BLaER1 treated with 17β-estradiol and CSF1 and Interleukin-3, amounts not matched to agents 10 nM and 100 nM (cell line): ENCODE measurements around the gene AP3D1.
A peak's percentile ranks its signal among the peaks of the same experiment; 100 is the strongest.
"Not testable (repeated sequence)": the region's sequence is repeated elsewhere in the genome, so short reads cannot be mapped to it uniquely, and the experiment has no call there.

Source experiments
- H3K27ac ChIP-seq, 11 experiments: shearing (Covaris generic); formaldehyde crosslinking; 2 replicates each; pipeline ENCODE4 v1.8.1; 2022
- H3K27me3 ChIP-seq, 11 experiments: shearing (Covaris generic); formaldehyde crosslinking; 2 replicates each; pipeline ENCODE4 v1.8.1; 2022
- H3K36me3 ChIP-seq, 11 experiments: shearing (Covaris generic); formaldehyde crosslinking; 2 replicates each; pipeline ENCODE4 v1.8.1; 2022
- H3K4me1 ChIP-seq, 10 experiments: shearing (Covaris generic); formaldehyde crosslinking; 2 replicates each; pipeline ENCODE4 v1.8.1; 2022
- H3K4me2 ChIP-seq, 11 experiments: shearing (Covaris generic); formaldehyde crosslinking; 2 replicates each; pipeline ENCODE4 v1.8.1; 2022
- H3K4me3 ChIP-seq, 10 experiments: shearing (Covaris generic); formaldehyde crosslinking; 2 replicates each; pipeline ENCODE4 v1.8.1; 2022
- H3K9ac ChIP-seq, 11 experiments: shearing (Covaris generic); formaldehyde crosslinking; 2 replicates each; pipeline ENCODE4 v1.8.1; 2022
- H3K9me3 ChIP-seq, 11 experiments: shearing (Covaris generic); formaldehyde crosslinking; replicated peaks in 1 of 11; 2 replicates each; pipeline ENCODE4 v1.8.1; 2022
- H4K20me1 ChIP-seq, 11 experiments: shearing (Covaris generic); formaldehyde crosslinking; 2 replicates each; pipeline ENCODE4 v1.8.1; 2022
- Cebpa-rat ChIP-seq, 11 experiments: shearing (Covaris generic); IDR thresholded peaks; 2 replicates each; pipeline ENCODE4 v1.8.1; 2022

AP3D1 gene

GRCh38 chr19:2086695-2087620, 64.4 kb downstream of the AP3D1 start:
- H3K27me3 ChIP-seq, H3K9me3 ChIP-seq: not testable (repeated sequence)
- Histone ChIP-seq H4K20me1 (peaks cover 0 to 27% (median 8%) of the 10 kb centered on the region in 11 experiments; a peak in 13 of 22 replicates), H3K27ac (peak overlapping the region; percentile 67 to 99 (median 94); a peak in 21 of 22 replicates), H3K4me2 (peak overlapping the region; percentile 91 to 100 (median 99)), H3K4me1 (peaks cover 77 to 98% (median 93%) of the 10 kb centered on the region in 10 experiments), H3K4me3 (peak overlapping the region in 7 of 10 experiments; percentile 1 to 88 (median 40); a peak in 10 of 20 replicates), H3K36me3 (peaks cover 0 to 50% (median 9%) of the 10 kb centered on the region in 11 experiments; a peak in 14 of 22 replicates), H3K9ac (peak overlapping the region; percentile 80 to 97 (median 93); a peak in 21 of 22 replicates)
- TF ChIP-seq Cebpa-rat (IDR thresholded peaks at IDR 0.05) = peak in 7 of 11 experiments; percentile 8 to 87 (median 62); a peak in 12 of 22 replicates

DNA sequence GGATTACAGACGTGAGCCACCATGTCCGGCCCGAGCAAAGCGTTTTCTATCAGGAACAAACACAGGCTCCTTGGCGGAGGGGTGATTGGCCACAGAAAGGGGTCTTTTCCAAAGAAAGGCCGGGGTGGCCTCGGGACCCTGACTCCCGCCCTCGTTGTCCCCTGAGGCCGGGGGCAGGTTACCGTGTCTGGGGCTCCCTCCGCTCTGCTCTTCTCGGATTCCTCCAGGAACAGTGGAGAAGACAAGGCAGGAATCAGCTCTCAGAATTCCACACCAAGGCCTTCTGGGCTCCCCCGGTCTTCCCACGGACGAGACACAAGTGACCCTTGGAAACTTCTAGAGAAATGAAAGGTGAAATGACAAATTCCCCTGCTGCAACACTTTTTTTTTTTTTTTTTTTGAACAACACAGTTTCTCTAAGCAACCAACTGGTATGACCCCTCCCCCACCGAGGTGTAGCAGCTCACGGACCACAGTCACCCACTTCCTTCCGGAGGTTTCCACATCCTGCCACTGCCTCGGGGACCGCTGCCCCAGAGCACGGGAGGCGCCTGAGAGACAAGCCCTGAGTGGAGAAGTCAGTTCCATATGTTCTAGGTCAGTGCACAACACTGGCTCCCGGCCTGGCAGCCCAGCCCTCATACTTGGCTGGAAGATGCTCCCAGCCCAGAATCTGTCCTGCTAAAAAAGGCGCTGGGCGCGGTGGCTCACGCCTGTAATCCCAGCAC, 66.2 kb downstream of the AP3D1 start:
- Histone ChIP-seq H3K4me2 (peak overlapping the region; percentile 91 to 100 (median 99)), H3K27ac (peak overlapping the region; percentile 85 to 99 (median 94)), H3K36me3 (peaks cover 6 to 59% (median 19%) of the 10 kb centered on the region in 11 experiments; a peak in 20 of 22 replicates), H3K4me3 (peak overlapping the region; percentile 48 to 91 (median 68)), H3K27me3 (no peaks in the 10 kb centered on the region), H3K9me3 (no peaks in the 10 kb centered on the region), H3K9ac (peak overlapping the region; percentile 80 to 97 (median 93)), H4K20me1 (peaks cover 0 to 33% (median 19%) of the 10 kb centered on the region in 11 experiments; a peak in 15 of 22 replicates), H3K4me1 (peaks cover 77 to 98% (median 95%) of the 10 kb centered on the region in 10 experiments)
- peak in 8 of 11 experiments; percentile 33 to 77 (median 56); a peak in 12 of 22 replicates for TF ChIP-seq Cebpa-rat (IDR thresholded peaks at IDR 0.05)

- Histone ChIP-seq H3K4me1 (peaks cover 77 to 99% (median 96%) of the 10 kb centered on the region in 10 experiments), H3K27me3 (no peaks in the 10 kb centered on the region), H3K9ac (peak overlapping the region; percentile 80 to 97 (median 93)), H3K4me2 (peak overlapping the region; percentile 91 to 100 (median 99)), H3K36me3 (peaks cover 12 to 67% (median 37%) of the 10 kb centered on the region in 11 experiments; a peak in 21 of 22 replicates), H4K20me1 (peaks cover 0 to 51% (median 34%) of the 10 kb centered on the region in 11 experiments; a peak in 16 of 22 replicates), H3K4me3 (peak overlapping the region; percentile 14 to 91 (median 68)), H3K27ac (peak overlapping the region; percentile 85 to 99 (median 94)), H3K9me3 (no peaks in the 10 kb centered on the region)
- no peak for TF ChIP-seq Cebpa-rat (IDR thresholded peaks at IDR 0.05)
Measured at GRCh38 chr19:2083174-2083854, 68.1 kb downstream of the AP3D1 start.

DNA sequence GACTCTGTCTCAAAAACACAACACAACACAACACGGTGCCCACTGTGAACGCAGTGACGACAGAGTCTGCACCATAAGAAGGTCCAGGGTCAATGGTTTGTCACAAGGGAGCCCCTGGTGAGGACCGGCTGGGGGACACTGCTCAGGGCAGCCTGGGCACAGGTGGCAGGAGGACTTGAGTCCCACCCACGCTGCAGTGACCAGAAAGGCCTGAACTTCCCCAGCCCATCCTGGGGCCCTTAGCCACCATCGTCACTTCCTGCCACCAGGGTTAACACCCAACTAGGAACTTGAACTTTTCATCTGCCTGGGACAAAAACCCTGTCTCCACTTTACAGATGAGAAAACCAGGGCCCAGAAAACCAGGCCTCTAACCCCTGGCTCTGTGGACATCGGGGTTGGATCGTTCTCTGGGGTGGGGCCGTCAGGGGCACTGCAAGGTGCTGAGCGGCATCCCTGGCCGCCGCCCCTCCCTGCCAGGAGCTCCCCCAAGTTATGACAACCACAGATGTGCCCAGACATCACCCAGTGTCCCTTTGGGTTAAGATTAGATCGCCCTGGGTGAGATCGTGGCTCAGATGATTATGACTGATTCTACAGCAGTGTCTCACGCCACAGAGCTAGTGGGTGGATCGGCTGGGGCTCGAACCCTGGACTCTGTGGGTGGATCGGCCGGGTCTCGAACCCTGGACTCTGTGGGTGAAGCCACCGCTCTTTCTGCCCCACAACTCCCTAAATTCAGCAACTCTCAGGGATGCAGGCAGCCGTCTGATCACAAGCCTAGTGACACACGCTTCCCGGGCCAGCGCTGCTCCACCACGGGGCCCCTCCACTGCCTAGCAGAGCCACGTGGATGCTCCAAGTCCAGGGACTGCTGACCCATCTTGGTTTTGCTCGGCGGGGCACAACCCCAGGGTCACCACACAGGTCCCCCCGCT, 69.2 kb downstream of the AP3D1 start:
- peak overlapping the region; percentile 91 to 100 (median 99) for H3K4me2 ChIP-seq
- peak overlapping the region; percentile 85 to 99 (median 94) for H3K27ac ChIP-seq
- H4K20me1 ChIP-seq = peaks cover 10 to 63% (median 40%) of the 10 kb centered on the region in 11 experiments; a peak in 16 of 22 replicates
- no peaks in the 10 kb centered on the region for H3K27me3 ChIP-seq
- H3K4me1 ChIP-seq = peaks cover 77 to 98% (median 96%) of the 10 kb centered on the region in 10 experiments
- peak overlapping the region in 8 of 10 experiments; percentile 48 to 91 (median 72); a peak in 16 of 20 replicates for H3K4me3 ChIP-seq
- peak overlapping the region; percentile 80 to 97 (median 93) for H3K9ac ChIP-seq
- peaks cover 22 to 79% (median 49%) of the 10 kb centered on the region in 11 experiments for H3K36me3 ChIP-seq
- H3K9me3 ChIP-seq = no peaks in the 10 kb centered on the region
- TF ChIP-seq Cebpa-rat (IDR thresholded peaks at IDR 0.05) = no peak

- Histone ChIP-seq H4K20me1 (peaks cover 10 to 80% (median 40%) of the 10 kb centered on the region in 11 experiments; a peak in 16 of 22 replicates), H3K27ac (peak overlapping the region in 8 of 11 experiments; percentile 15 to 94 (median 41); a peak in 13 of 22 replicates), H3K4me1 (peaks cover 77 to 98% (median 96%) of the 10 kb centered on the region in 10 experiments), H3K27me3 (no peaks in the 10 kb centered on the region), H3K9ac (peak overlapping the region; percentile 17 to 90 (median 37); a peak in 17 of 22 replicates), H3K4me3 (peak overlapping the region in 4 of 10 experiments; percentile 7 to 91 (median 62); a peak in 7 of 20 replicates), H3K36me3 (peaks cover 24 to 96% (median 66%) of the 10 kb centered on the region in 11 experiments), H3K9me3 (peaks cover 0 to 1% (median 0%) of the 10 kb centered on the region in 11 experiments; a peak in 1 of 22 replicates), H3K4me2 (peak overlapping the region; percentile 50 to 100 (median 99))
- no peak for TF ChIP-seq Cebpa-rat (IDR thresholded peaks at IDR 0.05)
Measured at GRCh38 chr19:2080336-2080988, 70.9 kb downstream of the AP3D1 start.

- Histone ChIP-seq H3K4me2 (peak overlapping the region; percentile 50 to 100 (median 99)), H3K9ac (peak overlapping the region; percentile 12 to 48 (median 33); a peak in 13 of 22 replicates), H3K36me3 (peaks cover 25 to 100% (median 72%) of the 10 kb centered on the region in 11 experiments), H3K4me3 (peak overlapping the region in 4 of 10 experiments; percentile 2 to 85 (median 22); a peak in 5 of 20 replicates), H4K20me1 (peaks cover 10 to 82% (median 40%) of the 10 kb centered on the region in 11 experiments; a peak in 16 of 22 replicates), H3K27me3 (no peaks in the 10 kb centered on the region), H3K27ac (peak overlapping the region in 10 of 11 experiments; percentile 15 to 94 (median 40); a peak in 17 of 22 replicates), H3K4me1 (peaks cover 83 to 100% (median 99%) of the 10 kb centered on the region in 10 experiments), H3K9me3 (peaks cover 0 to 7% (median 0%) of the 10 kb centered on the region in 11 experiments; a peak in 1 of 22 replicates)
- no peak for TF ChIP-seq Cebpa-rat (IDR thresholded peaks at IDR 0.05)
Measured at GRCh38 chr19:2079865-2080301, 71.5 kb downstream of the AP3D1 start.
